Stimulated activated naive B cell treated with anti-CD40 and anti-IgM and Interleukin-4, amounts not matched to agents 10 μg/mL and 1 μg/mL and 100 μg/mL, for 72 hours (primary cell): ENCODE results near the gene MAD1L1.
A peak's percentile ranks its signal among the peaks of the same experiment; 100 is the strongest.

Source experiments
- ATAC-seq, 2 donors: fragments of 150-1000 bp; cut with Tn5 transposase; replicated peaks; 2 replicates each; pipeline ENCODE4 v1.10.0; 2021; ENCODE audit warnings: moderate library complexity in 1 of 2
- DNase-seq: peaks from one replicate; pipeline ENCODE4 v3.0.0; 2021
- H3K27ac Mint-ChIP-seq: one replicate; pipeline ENCODE4 v1.8.0; 2022; ENCODE audit warnings: mild to moderate bottlenecking, mixed read lengths
- H3K27me3 Mint-ChIP-seq, 2 donors: one replicate each; pipeline ENCODE4 v1.8.0; 2022; ENCODE audit warnings: mixed read lengths in 2 of 2
- H3K36me3 Mint-ChIP-seq, 2 donors: one replicate each; pipeline ENCODE4 v1.8.0; 2022; ENCODE audit warnings: mixed read lengths in 2 of 2, mild to moderate bottlenecking in 1 of 2
- H3K4me1 Mint-ChIP-seq, 2 donors: one replicate each; pipeline ENCODE4 v1.8.0; 2022; ENCODE audit warnings: mixed read lengths in 2 of 2, mild to moderate bottlenecking in 1 of 2
- H3K4me3 Mint-ChIP-seq, 2 donors: one replicate each; pipeline ENCODE4 v1.8.0; 2022; ENCODE audit warnings: mild to moderate bottlenecking in 2 of 2, mixed read lengths in 2 of 2, moderate library complexity in 1 of 2
- H3K9me3 Mint-ChIP-seq, 2 donors: one replicate each; pipeline ENCODE4 v1.8.0; 2022; ENCODE audit warnings: mixed read lengths in 2 of 2, mild to moderate bottlenecking in 1 of 2

The MAD1L1 gene

DNA sequence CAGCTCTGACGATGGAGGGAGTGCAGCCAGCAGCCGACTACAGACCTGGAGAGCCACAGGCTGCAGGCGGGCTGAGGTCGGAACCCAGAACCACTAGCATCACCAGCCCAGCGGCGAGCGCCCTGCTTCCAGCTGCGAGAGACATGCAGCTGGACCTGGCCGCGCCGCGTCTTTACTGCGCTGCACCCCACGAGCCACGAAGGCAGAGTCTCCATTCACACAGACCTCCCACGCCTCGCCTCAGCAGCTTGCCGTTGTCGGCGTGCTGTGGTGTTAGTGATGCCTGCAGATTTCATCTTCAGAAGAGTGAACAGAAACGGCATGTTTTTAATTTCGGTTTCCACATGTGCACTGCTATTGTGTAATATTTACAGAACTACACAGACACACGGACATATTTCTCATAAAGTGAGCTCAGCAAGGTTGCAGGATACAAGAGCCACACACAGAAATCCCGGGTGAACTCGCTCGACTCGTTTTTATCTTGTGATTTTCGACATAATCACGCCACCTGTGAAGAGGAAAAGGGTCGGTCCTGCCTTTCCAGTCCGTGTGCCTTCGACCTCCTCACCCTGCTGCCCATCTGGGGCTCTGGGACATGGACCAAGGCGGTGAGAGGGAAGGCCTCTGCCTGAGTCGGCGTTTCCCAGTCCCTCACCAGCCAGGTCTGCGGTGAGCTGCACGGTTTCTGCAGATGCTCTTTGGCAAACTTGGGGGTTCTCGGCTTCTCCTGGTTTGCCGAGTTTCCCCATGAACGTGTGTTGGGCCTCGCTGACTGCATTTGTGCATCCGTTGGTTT, 310.5 kb downstream of the MAD1L1 start:
- H3K27ac Mint-ChIP-seq = no peak overlapping the region
- no peaks in the 10 kb centered on the region for H3K27me3 Mint-ChIP-seq
- peaks cover 55 to 70% of the 10 kb centered on the region in 2 donors for H3K4me1 Mint-ChIP-seq
- H3K9me3 Mint-ChIP-seq = no peaks in the 10 kb centered on the region
- peak overlapping the region in 1 of 2 donors; percentile 28 for H3K4me3 Mint-ChIP-seq
- peaks cover 34 to 72% of the 10 kb centered on the region in 2 donors for H3K36me3 Mint-ChIP-seq
- DNase-seq (no peak), ATAC-seq (no peak)

DNA sequence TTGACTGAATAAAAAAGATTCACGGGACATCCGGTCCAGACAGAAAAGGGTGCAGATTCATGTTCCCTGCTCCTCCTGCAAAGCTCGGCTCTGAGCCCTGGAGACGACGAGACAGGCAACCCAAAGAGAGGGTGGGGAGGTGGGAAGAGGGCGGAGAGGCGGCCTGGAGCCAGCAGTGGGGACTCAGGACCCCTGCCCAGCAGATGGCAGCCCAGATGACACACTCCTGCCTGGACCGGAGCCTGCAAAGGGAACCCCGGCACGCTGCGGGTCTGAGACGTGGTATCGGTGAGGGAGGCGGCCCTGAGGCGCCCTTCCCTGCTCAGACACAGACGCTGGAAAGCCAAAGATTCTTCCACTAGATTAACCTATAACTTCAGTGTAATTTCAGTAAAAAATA, 311.9 kb downstream of the MAD1L1 start:
- ATAC-seq (no peak), DNase-seq (no peak)
- H3K27ac Mint-ChIP-seq = peak overlapping the region; percentile 94
- H3K4me3 Mint-ChIP-seq = peak overlapping the region; percentile 77
- peaks cover 49 to 56% of the 10 kb centered on the region in 2 donors for H3K4me1 Mint-ChIP-seq
- H3K27me3 Mint-ChIP-seq = no peaks in the 10 kb centered on the region
- H3K9me3 Mint-ChIP-seq = no peaks in the 10 kb centered on the region
- peaks cover 36 to 69% of the 10 kb centered on the region in 2 donors for H3K36me3 Mint-ChIP-seq

DNA sequence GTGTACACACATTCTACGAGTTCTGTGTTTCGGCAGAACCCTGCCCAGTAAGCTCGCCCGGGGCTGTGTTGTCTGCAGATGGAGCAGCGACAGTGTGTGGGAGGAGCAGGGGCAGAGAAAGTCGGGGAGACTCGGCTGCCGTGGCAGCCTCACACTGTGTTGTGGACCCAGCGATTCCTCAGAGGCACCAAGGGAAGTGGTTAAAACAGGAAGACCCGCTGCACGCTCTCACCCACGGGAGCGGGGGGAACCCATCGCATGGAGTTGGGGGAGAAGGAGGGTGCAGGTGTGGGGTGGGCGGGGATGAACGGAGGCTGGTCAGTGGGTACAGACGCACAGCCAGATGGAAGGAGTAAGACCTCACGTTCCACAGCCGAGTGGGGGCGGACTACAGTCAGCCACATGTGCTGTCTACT, 312.5 kb downstream of the MAD1L1 start:
- peaks cover 33 to 65% of the 10 kb centered on the region in 2 donors for H3K36me3 Mint-ChIP-seq
- H3K9me3 Mint-ChIP-seq = no peaks in the 10 kb centered on the region
- peaks cover 43 to 50% of the 10 kb centered on the region in 2 donors for H3K4me1 Mint-ChIP-seq
- no peaks in the 10 kb centered on the region for H3K27me3 Mint-ChIP-seq
- H3K4me3 Mint-ChIP-seq = peak overlapping the region; percentile 77
- ATAC-seq (peak; percentile 89 to 92), DNase-seq (peak; percentile 81)
- peak overlapping the region; percentile 94 for H3K27ac Mint-ChIP-seq

DNA sequence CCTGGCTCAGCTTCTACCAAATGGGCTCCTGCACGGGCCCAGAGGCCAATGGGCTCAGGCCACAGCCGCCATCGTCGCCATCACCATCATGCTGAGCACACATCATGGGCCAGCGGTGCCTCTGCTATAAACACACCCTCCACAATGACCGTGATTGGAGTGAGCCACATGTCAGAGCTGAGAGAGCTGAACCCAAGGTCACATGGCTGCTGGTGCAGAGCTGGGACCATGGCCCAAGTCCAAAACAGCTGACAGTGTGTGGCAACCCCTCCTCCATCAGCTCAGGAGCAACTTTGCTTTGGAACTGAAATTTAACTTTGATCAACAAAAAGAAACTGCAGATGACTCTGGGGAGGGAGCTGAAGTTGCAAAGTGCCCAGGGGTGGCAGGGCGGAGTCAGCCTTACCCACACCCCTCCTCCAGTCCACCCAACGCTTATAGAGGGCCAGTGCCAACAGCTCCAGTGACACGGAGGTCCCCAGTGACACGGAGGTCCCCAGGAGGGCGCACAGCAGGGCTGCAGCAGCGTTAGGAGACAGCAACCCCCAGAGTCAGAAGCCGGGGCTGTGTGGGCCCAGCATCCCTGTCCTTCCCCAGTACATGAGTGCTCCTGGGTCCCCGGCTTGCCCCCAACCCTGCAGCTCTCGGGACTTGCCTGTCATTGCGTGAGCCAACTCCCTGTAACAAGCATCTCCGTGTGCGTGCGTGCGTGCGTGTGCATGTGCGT, 313.0 kb downstream of the MAD1L1 start:
- no peak for DNase-seq
- Mint-ChIP-seq H3K4me3 (peak overlapping the region; percentile 77), H3K27me3 (no peaks in the 10 kb centered on the region), H3K36me3 (peaks cover 37 to 65% of the 10 kb centered on the region in 2 donors), H3K9me3 (no peaks in the 10 kb centered on the region), H3K4me1 (peaks cover 38 to 47% of the 10 kb centered on the region in 2 donors), H3K27ac (peak overlapping the region; percentile 94)
- peak; percentile 38 to 53 for ATAC-seq

DNA sequence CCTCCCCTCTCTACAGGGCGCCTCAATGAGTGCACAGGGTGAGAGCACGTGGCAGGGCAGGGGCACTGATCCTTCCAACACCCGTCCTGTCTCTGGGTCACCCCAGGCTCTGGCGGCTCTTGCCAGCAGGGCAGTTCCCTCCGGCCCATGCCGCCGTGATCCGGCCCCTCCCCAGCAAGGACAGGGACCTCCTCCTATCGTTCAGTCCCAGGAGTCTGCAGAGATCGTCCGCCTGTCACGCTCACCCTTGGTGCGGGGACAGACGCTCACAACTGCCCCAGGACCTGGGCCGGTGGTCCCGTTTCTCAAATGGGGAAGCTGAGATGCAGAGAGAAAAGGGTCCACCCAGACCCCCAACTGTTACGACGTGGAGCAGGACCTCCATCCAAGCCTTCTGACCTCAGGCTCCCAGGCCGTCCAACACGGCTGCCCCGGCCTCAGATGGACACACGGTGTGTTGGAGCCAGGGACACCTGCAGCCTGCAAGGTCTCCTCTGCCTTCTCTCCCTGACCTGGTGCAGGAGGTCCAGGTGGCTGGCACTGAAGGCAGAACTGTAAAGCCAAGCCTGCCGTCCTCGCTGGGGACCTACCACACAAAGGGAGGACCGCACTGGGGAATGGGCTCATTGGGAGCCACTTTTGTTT, 313.7 kb downstream of the MAD1L1 start:
- Mint-ChIP-seq H3K9me3 (no peaks in the 10 kb centered on the region), H3K27me3 (no peaks in the 10 kb centered on the region), H3K4me1 (peaks cover 31 to 41% of the 10 kb centered on the region in 2 donors), H3K27ac (peak overlapping the region; percentile 56), H3K4me3 (peak overlapping the region in 1 of 2 donors; percentile 77), H3K36me3 (peaks cover 31 to 62% of the 10 kb centered on the region in 2 donors)
- DNase-seq (no peak), ATAC-seq (no peak)

DNA sequence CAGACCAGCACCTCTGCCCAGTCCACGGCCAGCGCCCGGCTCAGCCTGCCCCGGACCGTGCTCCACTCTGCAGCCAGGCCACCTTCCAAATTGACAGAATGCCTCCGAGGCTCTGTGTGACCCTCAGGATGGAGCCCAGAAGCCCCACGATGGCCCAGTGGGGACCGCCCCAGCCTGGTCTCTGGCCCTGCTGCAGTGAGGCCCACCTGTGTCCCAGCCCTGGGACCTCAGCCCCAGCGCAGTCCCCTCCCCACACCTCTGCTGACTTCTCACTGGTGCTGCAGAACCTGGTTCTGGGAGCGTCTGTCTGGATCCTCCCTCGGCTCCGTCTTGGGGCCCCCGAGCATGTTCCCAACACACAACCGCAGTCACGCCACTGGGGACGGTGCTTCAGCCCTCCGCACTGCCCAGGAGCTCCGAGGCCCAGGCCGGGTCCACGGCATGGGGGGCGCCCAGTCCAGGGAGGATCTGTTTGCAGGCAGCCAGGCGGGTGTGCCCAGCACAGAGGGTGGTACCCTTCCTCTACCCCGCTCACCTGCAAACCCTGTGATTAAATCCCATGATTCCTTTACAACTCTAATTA, 314.6 kb downstream of the MAD1L1 start:
- H3K27ac Mint-ChIP-seq = peak overlapping the region; percentile 14
- no peaks in the 10 kb centered on the region for H3K27me3 Mint-ChIP-seq
- H3K4me3 Mint-ChIP-seq = no peak overlapping the region
- peaks cover 28 to 44% of the 10 kb centered on the region in 2 donors for H3K4me1 Mint-ChIP-seq
- DNase-seq (no peak), ATAC-seq (no peak)
- H3K9me3 Mint-ChIP-seq = no peaks in the 10 kb centered on the region
- peaks cover 29 to 62% of the 10 kb centered on the region in 2 donors for H3K36me3 Mint-ChIP-seq

DNA sequence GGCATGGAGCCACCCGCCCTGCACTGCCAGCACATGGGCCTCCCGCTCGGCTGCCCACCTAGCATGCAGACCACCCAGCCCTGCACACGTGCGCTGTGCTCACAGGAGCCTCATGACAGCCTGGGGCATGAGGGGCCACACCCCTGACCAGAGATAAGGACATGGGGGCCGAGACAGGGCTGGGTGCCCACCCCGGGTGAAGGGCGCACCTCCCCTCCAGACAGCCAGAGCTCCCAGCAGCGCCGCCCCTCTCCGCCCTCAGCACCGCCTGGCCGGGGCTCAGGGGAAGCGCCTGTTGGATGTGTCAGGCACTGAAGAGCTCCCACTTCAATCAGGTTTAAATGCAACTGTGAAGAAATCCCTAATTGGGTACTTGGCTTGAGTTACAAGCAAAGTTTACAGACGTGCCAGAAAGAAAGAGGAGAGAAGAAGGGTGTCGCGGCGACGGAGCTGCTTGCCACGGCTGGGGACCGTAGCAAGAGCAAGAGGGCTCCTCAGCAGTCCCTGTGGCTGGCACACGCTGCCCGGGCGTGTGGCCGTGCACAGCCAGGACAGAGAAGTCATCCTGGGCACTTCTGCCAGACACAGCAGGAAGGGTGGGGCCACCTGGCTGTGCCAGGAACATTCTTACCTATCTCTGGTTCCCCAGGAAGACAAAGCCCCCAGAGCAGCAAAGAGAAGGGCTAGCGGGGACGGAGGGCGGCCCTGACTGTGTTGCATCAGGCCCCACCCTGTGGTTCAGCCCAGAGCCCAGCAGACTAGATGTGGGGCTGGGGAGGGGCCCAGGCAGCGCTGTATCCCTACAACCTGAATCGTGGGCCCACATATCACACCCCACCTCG, 315.3 kb downstream of the MAD1L1 start:
- H3K36me3 Mint-ChIP-seq = peaks cover 29 to 60% of the 10 kb centered on the region in 2 donors
- DNase-seq = no peak
- ATAC-seq = no peak
- peak overlapping the region in 1 of 2 donors; percentile 21 for H3K4me3 Mint-ChIP-seq
- H3K4me1 Mint-ChIP-seq = peaks cover 33 to 41% of the 10 kb centered on the region in 2 donors
- H3K27me3 Mint-ChIP-seq = no peaks in the 10 kb centered on the region
- peak overlapping the region; percentile 85 for H3K27ac Mint-ChIP-seq
- H3K9me3 Mint-ChIP-seq = no peaks in the 10 kb centered on the region

DNA sequence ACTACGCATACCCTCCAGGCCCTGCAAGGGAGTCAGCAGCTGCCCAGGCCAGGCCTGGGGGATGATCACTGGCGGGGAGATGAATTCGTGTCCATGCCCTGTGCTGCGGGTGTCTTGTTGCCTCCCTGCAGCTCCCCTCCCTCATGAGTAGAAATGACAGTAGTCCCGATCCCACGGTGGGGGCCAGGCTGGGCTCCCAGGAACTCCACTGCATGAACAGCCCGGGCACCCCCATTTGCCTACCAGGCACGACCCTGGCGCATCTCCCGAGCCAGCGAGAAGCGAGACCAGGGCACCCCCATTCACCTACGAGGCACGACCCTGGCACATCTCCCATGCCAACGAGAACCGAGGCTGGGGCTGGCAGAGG, 316.2 kb downstream of the MAD1L1 start:
- H3K4me1 Mint-ChIP-seq = peaks cover 33 to 37% of the 10 kb centered on the region in 2 donors
- H3K9me3 Mint-ChIP-seq = no peaks in the 10 kb centered on the region
- peak overlapping the region; percentile 77 for H3K27ac Mint-ChIP-seq
- no peak overlapping the region for H3K4me3 Mint-ChIP-seq
- H3K36me3 Mint-ChIP-seq = peaks cover 31 to 60% of the 10 kb centered on the region in 2 donors
- ATAC-seq = no peak
- H3K27me3 Mint-ChIP-seq = no peaks in the 10 kb centered on the region
- DNase-seq = no peak

DNA sequence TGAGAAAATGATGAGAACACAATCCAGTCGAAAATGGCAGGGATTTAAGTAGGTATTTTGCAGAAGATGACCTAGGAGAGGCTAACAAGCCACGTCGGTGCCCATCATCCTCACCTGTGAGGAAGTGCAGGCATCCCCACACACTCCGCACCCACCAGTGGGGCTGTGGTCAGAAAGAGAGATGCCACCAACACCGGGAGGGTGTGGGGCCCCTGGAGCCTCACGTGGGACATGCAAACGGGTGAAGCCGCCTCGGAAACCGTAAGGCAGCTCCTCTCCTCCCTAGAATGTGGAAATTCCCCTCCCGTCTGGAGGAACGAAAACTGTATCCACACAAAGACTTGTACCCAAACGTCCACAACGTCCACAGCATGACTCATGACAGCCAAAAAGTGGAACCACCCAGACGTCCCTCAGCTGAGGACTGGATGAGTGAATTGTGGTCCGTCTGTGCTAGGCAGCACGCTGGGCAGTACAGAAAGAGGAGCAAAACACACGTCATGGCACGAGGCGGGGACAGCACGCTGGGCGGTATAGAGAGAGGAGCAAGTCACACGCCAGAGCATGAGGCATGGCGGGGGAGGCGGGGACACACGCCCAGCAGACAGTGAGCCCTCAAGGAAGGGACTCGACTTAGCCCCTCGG, 316.7 kb downstream of the MAD1L1 start:
- H3K36me3 Mint-ChIP-seq = peaks cover 35 to 64% of the 10 kb centered on the region in 2 donors
- H3K9me3 Mint-ChIP-seq = no peaks in the 10 kb centered on the region
- DNase-seq = no peak
- no peak overlapping the region for H3K4me3 Mint-ChIP-seq
- peak overlapping the region; percentile 77 for H3K27ac Mint-ChIP-seq
- H3K27me3 Mint-ChIP-seq = no peaks in the 10 kb centered on the region
- no peak for ATAC-seq
- H3K4me1 Mint-ChIP-seq = peaks cover 36 to 37% of the 10 kb centered on the region in 2 donors

DNA sequence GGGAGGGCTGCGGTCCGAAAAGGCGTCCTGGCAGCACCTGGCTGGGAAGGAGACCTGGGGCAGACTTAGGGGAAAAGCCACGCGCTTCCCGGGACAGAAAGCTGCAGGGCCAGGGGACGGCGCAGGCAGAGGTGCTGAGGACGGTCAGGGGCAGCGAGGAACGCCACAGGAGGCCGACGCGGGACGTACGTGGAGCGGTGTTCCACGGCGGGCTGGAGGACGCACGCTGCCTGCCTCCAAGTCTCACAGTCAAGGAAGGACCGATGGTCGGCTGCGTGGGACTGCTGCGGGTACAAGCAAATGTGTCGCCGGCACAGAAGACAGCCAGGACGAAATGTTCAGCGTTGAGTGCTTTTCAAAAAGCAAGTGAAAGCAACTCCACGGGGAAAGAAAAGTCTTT, 317.4 kb downstream of the MAD1L1 start:
- Mint-ChIP-seq H3K27me3 (no peaks in the 10 kb centered on the region), H3K9me3 (no peaks in the 10 kb centered on the region), H3K4me3 (no peak overlapping the region), H3K27ac (no peak overlapping the region), H3K4me1 (peaks cover 30% of the 10 kb centered on the region in 2 donors), H3K36me3 (peaks cover 30 to 61% of the 10 kb centered on the region in 2 donors)
- DNase-seq = no peak
- ATAC-seq = no peak

DNA sequence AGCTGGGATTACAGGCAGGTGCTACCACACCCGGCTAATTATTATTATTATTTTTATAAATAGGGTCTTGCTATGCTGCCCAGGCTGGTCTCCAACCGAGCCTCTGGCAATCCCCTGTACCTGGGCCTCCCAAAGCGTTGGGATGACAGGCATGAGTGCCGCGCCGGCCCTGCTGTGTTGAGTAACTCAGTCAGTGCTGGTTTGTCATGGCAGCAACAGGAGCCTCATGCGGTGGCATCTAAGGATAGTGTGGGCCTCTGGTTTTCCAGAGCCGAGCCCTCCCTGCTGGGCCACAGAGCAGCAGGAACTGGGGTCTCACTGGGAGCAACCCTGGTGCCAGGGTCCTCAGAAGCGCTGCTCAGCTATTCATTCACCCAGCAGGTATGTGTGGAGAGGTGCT, 318.0 kb downstream of the MAD1L1 start:
- no peaks in the 10 kb centered on the region for H3K27me3 Mint-ChIP-seq
- ATAC-seq (no peak), DNase-seq (no peak)
- peaks cover 24% of the 10 kb centered on the region in 2 donors for H3K4me1 Mint-ChIP-seq
- no peaks in the 10 kb centered on the region for H3K9me3 Mint-ChIP-seq
- no peak overlapping the region for H3K4me3 Mint-ChIP-seq
- peak overlapping the region; percentile 37 for H3K27ac Mint-ChIP-seq
- peaks cover 28 to 56% of the 10 kb centered on the region in 2 donors for H3K36me3 Mint-ChIP-seq

DNA sequence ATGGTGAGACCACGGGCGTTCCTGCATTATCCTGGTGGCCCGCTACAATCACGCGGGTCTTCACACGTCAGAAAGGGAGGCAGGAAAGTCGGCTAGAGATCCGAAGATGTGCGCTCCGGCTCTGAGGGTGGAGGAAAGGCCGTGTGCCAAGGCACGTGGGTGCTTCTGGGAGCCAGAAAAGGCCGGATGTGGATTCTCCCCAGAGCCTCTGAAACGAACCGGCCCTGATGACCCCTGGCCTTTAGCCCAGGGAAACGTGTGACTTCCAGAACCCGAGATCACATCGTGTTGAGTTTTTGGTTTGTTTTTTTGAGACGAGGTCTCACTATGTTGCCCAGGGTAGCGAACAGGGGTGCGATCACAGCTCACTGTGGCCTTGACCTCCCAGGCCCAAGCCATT, 318.4 kb downstream of the MAD1L1 start:
- ATAC-seq (no peak), DNase-seq (no peak)
- Mint-ChIP-seq H3K4me3 (no peak overlapping the region), H3K27me3 (no peaks in the 10 kb centered on the region), H3K36me3 (peaks cover 27 to 54% of the 10 kb centered on the region in 2 donors), H3K9me3 (no peaks in the 10 kb centered on the region), H3K27ac (peak overlapping the region; percentile 84), H3K4me1 (peaks cover 20 to 21% of the 10 kb centered on the region in 2 donors)
